ENCODE data around the gene TBC1D10A. TPM values are rescaled to one million over a fixed set of nuclear protein-coding genes. Genes with fewer than 3 reads are reported as not detected.

Gene TBC1D10A
- total RNA-seq, 1 donor from 2014 or later = 32.7 TPM

GRCh38 chr22:30284666-30285065 is 42.1 kb downstream of the TBC1D10A start:
- no peak overlapping the region for H3K27ac ChIP-seq (ENCODE audit: low read depth, low read length)
- Mint-ChIP-seq H3K27me3 (ENCODE audit: low read depth, unreplicated experiment) (no peaks in the 10 kb centered on the region), H3K4me1 (ENCODE audit: low read depth, unreplicated experiment) (peaks cover 7% of the 10 kb centered on the region), H3K36me3 (ENCODE audit: low read depth, unreplicated experiment) (peaks cover 15% of the 10 kb centered on the region), H3K9me3 (ENCODE audit: unreplicated experiment) (no peaks in the 10 kb centered on the region), H3K4me3 (ENCODE audit: unreplicated experiment) (no peak overlapping the region), H3K27ac (ENCODE audit: unreplicated experiment) (no peak overlapping the region)
- no peaks in the 10 kb centered on the region for H4K20me1 ChIP-seq (ENCODE audit: insufficient read depth, low read length)
- no peak overlapping the region for H3K9ac ChIP-seq (ENCODE audit: low read length)
- no peak overlapping the region for H3K4me3 ChIP-seq (ENCODE audit: insufficient read depth, low read depth, low read length)
- no peak overlapping the region for H3K4me2 ChIP-seq (ENCODE audit: low read length)
- H3K4me1 ChIP-seq (ENCODE audit: insufficient read depth, low read length) = peaks cover 14% of the 10 kb centered on the region
- no peak for FAIRE-seq
- no peaks in the 10 kb centered on the region for H3K36me3 ChIP-seq (ENCODE audit: insufficient read depth, low read length)
- DNase-seq (ENCODE audit: low read depth) = no peak
- no peaks in the 10 kb centered on the region for H3K27me3 ChIP-seq (ENCODE audit: insufficient read depth, low read length)
- no peaks in the 10 kb centered on the region for H3K9me3 ChIP-seq (ENCODE audit: insufficient read depth, low read depth, low read length)
- no peak overlapping the region for H2AFZ ChIP-seq (ENCODE audit: low read depth, low read length)
- TF ChIP-seq, protein P1, sequence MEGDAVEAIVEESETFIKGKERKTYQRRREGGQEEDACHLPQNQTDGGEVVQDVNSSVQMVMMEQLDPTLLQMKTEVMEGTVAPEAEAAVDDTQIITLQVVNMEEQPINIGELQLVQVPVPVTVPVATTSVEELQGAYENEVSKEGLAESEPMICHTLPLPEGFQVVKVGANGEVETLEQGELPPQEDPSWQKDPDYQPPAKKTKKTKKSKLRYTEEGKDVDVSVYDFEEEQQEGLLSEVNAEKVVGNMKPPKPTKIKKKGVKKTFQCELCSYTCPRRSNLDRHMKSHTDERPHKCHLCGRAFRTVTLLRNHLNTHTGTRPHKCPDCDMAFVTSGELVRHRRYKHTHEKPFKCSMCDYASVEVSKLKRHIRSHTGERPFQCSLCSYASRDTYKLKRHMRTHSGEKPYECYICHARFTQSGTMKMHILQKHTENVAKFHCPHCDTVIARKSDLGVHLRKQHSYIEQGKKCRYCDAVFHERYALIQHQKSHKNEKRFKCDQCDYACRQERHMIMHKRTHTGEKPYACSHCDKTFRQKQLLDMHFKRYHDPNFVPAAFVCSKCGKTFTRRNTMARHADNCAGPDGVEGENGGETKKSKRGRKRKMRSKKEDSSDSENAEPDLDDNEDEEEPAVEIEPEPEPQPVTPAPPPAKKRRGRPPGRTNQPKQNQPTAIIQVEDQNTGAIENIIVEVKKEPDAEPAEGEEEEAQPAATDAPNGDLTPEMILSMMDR (IDR thresholded peaks at IDR 0.05; ENCODE audit: insufficient read depth, low read depth, low read length) = no peak
- TF ChIP-seq EZH2 (IDR thresholded peaks at IDR 0.05; ENCODE audit: insufficient read depth, low read length) = no peak
- H3K79me2 ChIP-seq (ENCODE audit: insufficient read depth, low read length) = peaks cover 3% of the 10 kb centered on the region

GRCh38 chr22:30284172-30284571 is 42.6 kb downstream of the TBC1D10A start:
- Histone ChIP-seq H3K4me2 (ENCODE audit: low read length) (no peak overlapping the region), H3K79me2 (ENCODE audit: insufficient read depth, low read length) (peaks cover 3% of the 10 kb centered on the region), H2AFZ (ENCODE audit: low read depth, low read length) (no peak overlapping the region), H3K27ac (ENCODE audit: low read depth, low read length) (no peak overlapping the region), H3K9ac (ENCODE audit: low read length) (no peak overlapping the region), H3K4me1 (ENCODE audit: insufficient read depth, low read length) (peaks cover 14% of the 10 kb centered on the region), H3K36me3 (ENCODE audit: insufficient read depth, low read length) (no peaks in the 10 kb centered on the region), H3K27me3 (ENCODE audit: insufficient read depth, low read length) (no peaks in the 10 kb centered on the region), H3K4me3 (ENCODE audit: insufficient read depth, low read depth, low read length) (no peak overlapping the region), H3K9me3 (ENCODE audit: insufficient read depth, low read depth, low read length) (no peaks in the 10 kb centered on the region), H4K20me1 (ENCODE audit: insufficient read depth, low read length) (no peaks in the 10 kb centered on the region)
- no peaks in the 10 kb centered on the region for H3K9me3 Mint-ChIP-seq (ENCODE audit: unreplicated experiment)
- TF ChIP-seq, protein P1 (IDR thresholded peaks at IDR 0.05; ENCODE audit: insufficient read depth, low read depth, low read length) = no peak
- no peak for TF ChIP-seq EZH2 (IDR thresholded peaks at IDR 0.05; ENCODE audit: insufficient read depth, low read length)
- no peaks in the 10 kb centered on the region for H3K27me3 Mint-ChIP-seq (ENCODE audit: low read depth, unreplicated experiment)
- peaks cover 15% of the 10 kb centered on the region for H3K36me3 Mint-ChIP-seq (ENCODE audit: low read depth, unreplicated experiment)
- H3K27ac Mint-ChIP-seq (ENCODE audit: unreplicated experiment) = no peak overlapping the region
- FAIRE-seq = no peak
- peaks cover 7% of the 10 kb centered on the region for H3K4me1 Mint-ChIP-seq (ENCODE audit: low read depth, unreplicated experiment)
- no peak for DNase-seq (ENCODE audit: low read depth)
- no peak overlapping the region for H3K4me3 Mint-ChIP-seq (ENCODE audit: unreplicated experiment)

DNA sequence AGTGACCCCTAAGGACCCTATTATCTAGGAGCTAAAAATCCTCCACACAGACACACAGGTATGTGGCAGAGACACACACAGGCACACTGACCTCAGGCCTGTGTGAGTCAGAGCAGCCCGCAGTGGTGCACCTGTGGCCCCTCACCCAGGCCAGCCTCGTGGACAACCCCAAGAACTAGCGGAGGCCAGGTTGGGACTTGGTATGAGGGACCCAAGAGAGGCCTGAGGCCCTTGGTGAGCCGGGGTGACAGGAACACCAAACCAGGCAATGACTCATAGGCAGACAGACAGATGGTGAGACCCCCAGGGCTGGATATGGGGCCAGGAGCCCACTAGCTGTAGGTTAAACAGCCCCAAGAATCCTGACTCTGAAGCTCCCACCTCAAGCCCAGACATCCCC is 43.4 kb downstream of the TBC1D10A start:
- Histone ChIP-seq H3K79me2 (ENCODE audit: insufficient read depth, low read length) (no peaks in the 10 kb centered on the region), H3K36me3 (ENCODE audit: insufficient read depth, low read length) (no peaks in the 10 kb centered on the region), H3K27ac (ENCODE audit: low read depth, low read length) (no peak overlapping the region), H3K4me3 (ENCODE audit: insufficient read depth, low read depth, low read length) (no peak overlapping the region), H4K20me1 (ENCODE audit: insufficient read depth, low read length) (no peaks in the 10 kb centered on the region), H2AFZ (ENCODE audit: low read depth, low read length) (no peak overlapping the region), H3K27me3 (ENCODE audit: insufficient read depth, low read length) (no peaks in the 10 kb centered on the region), H3K4me1 (ENCODE audit: insufficient read depth, low read length) (peaks cover 9% of the 10 kb centered on the region), H3K9ac (ENCODE audit: low read length) (no peak overlapping the region), H3K4me2 (ENCODE audit: low read length) (no peak overlapping the region), H3K9me3 (ENCODE audit: insufficient read depth, low read depth, low read length) (no peaks in the 10 kb centered on the region)
- H3K36me3 Mint-ChIP-seq (ENCODE audit: low read depth, unreplicated experiment) = peaks cover 15% of the 10 kb centered on the region
- no peak for TF ChIP-seq EZH2 (IDR thresholded peaks at IDR 0.05; ENCODE audit: insufficient read depth, low read length)
- TF ChIP-seq, protein P1 (IDR thresholded peaks at IDR 0.05; ENCODE audit: insufficient read depth, low read depth, low read length) = no peak
- no peaks in the 10 kb centered on the region for H3K9me3 Mint-ChIP-seq (ENCODE audit: unreplicated experiment)
- H3K27ac Mint-ChIP-seq (ENCODE audit: unreplicated experiment) = no peak overlapping the region
- H3K27me3 Mint-ChIP-seq (ENCODE audit: low read depth, unreplicated experiment) = no peaks in the 10 kb centered on the region
- no peak for DNase-seq (ENCODE audit: low read depth)
- H3K4me1 Mint-ChIP-seq (ENCODE audit: low read depth, unreplicated experiment) = peaks cover 8% of the 10 kb centered on the region
- FAIRE-seq = no peak
- H3K4me3 Mint-ChIP-seq (ENCODE audit: unreplicated experiment) = no peak overlapping the region

All from astrocyte (in vitro differentiated cells and primary cell).